ENCODE data around the gene EIF6.

The EIF6 gene

DNA sequence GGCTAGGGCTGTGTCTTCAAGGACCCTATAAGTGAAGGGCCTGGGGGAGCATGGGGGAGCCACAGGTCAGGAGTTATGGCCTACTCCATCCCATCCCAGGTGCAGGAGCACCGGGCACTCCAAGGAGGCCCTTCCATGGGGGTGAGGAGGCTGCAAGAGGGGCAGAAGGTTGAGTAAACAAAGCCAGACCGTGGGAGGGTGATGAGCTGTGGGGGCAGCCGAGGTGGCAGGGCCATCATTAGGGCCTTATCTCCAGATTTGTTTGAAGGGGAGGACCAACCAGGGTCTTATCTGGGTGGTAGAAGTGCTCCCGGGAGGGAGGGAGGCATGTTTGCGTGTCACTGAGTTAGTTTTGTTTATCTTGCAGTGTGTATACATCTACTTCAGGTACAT, 9.7 kb upstream of the EIF6 start:
- Mint-ChIP-seq H3K4me1 (peaks cover 42% of the 10 kb centered on the region), H3K36me3 (ENCODE audit: low read depth) (no peaks in the 10 kb centered on the region), H3K4me3 (no peak overlapping the region), H3K27me3 (ENCODE audit: low read depth, poor library complexity) (peaks cover 11% of the 10 kb centered on the region), H3K9me3 (no peaks in the 10 kb centered on the region), H3K27ac (no peak overlapping the region)
- no peak for DNase-seq
- TF ChIP-seq, protein P1, sequence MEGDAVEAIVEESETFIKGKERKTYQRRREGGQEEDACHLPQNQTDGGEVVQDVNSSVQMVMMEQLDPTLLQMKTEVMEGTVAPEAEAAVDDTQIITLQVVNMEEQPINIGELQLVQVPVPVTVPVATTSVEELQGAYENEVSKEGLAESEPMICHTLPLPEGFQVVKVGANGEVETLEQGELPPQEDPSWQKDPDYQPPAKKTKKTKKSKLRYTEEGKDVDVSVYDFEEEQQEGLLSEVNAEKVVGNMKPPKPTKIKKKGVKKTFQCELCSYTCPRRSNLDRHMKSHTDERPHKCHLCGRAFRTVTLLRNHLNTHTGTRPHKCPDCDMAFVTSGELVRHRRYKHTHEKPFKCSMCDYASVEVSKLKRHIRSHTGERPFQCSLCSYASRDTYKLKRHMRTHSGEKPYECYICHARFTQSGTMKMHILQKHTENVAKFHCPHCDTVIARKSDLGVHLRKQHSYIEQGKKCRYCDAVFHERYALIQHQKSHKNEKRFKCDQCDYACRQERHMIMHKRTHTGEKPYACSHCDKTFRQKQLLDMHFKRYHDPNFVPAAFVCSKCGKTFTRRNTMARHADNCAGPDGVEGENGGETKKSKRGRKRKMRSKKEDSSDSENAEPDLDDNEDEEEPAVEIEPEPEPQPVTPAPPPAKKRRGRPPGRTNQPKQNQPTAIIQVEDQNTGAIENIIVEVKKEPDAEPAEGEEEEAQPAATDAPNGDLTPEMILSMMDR (IDR thresholded peaks at IDR 0.05), result no peak

DNA sequence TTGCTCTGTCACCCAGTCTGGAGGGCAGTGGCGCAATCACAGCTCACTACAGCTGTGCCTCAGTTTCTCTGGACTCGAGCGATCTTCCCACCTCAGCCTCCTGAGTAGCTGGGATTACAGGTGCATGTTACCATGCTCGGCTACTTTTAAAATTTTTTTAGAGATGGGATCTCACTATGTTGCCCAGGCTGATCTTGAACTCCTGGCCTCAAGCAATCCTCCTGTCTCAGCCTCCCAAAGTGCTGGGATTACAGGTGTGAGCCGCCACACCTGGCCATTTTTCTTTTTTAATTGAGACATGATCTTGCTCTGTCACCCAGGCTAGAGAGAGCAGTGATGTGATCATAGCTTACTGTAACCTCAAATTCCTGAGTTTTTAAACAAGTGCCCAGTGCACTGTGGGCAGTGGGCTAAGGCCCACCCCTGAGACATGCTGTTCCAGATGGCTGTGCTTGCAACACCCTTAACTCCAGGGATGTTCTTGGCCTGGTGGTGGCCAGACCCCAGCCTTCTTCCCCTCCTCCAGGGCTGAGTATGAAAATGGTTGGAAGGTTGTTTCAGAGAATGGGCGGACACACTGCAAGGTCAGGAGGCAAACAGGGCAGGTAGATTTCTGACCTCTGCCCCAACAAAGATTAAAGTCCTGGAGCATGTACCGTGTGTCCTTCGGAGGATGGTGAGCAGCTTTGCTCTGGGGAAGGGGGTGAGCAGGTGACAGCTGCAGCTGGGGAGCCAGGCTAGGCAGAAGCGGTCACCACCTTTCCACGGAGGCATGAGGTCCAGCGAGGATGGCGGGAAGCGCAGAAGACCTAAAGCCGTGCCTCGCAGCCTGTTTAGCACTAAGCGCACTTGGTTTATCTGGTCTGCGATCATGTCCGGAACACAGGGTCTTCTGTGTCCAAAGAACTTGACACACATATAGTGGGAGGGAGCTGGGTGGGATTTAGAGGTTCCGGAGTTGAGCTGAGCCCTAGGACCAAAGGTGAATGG, 9.0 kb upstream of the EIF6 start:
- peaks cover 42% of the 10 kb centered on the region for H3K4me1 Mint-ChIP-seq
- H3K9me3 Mint-ChIP-seq, result no peaks in the 10 kb centered on the region
- DNase-seq, result no peak
- TF ChIP-seq, protein P1 (IDR thresholded peaks at IDR 0.05), result no peak
- peaks cover 9% of the 10 kb centered on the region for H3K27me3 Mint-ChIP-seq (ENCODE audit: low read depth, poor library complexity)
- no peaks in the 10 kb centered on the region for H3K36me3 Mint-ChIP-seq (ENCODE audit: low read depth)
- H3K4me3 Mint-ChIP-seq, result no peak overlapping the region
- no peak overlapping the region for H3K27ac Mint-ChIP-seq

DNA sequence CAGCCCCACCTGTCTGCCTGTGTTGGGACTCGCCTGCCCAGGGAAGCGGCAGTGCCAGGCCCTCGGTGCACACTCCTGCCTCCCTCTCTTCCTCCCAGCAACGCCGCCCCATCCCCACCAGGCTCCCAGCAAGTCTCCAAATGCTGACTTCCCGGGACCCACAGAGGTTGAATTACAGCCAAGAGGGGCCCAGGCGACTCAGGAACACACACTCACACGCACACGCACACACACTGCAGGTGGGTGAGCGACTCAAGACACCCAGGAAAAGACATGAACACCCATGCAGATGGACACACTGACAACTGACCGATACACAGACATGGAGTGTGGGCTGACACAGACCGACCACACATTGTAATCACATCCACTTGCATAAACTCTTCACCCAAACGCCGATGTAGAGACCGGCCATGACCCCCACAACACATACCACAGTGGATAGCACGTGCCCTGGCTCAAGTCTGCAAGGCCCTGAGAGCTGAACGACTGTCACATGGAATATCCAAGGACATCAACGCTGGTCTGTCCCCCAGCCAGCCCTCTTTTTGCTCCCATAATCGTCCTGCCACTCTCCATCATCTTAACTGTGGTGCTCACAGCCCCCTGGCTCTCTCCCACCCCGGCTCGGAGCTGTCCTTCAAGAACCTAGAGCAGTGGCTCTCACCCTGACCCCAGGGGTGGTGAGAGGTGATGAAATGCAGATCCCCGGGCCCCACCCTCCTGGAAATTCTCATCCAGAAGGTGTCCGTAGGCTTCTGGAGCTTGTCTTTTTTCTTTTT, 8.1 kb upstream of the EIF6 start:
- Mint-ChIP-seq H3K36me3 (ENCODE audit: low read depth) (no peaks in the 10 kb centered on the region), H3K9me3 (no peaks in the 10 kb centered on the region), H3K4me1 (peaks cover 42% of the 10 kb centered on the region), H3K27me3 (ENCODE audit: low read depth, poor library complexity) (peaks cover 8% of the 10 kb centered on the region), H3K4me3 (no peak overlapping the region), H3K27ac (peak overlapping the region; percentile 32)
- TF ChIP-seq, protein P1 (IDR thresholded peaks at IDR 0.05), result no peak
- no peak for DNase-seq

DNA sequence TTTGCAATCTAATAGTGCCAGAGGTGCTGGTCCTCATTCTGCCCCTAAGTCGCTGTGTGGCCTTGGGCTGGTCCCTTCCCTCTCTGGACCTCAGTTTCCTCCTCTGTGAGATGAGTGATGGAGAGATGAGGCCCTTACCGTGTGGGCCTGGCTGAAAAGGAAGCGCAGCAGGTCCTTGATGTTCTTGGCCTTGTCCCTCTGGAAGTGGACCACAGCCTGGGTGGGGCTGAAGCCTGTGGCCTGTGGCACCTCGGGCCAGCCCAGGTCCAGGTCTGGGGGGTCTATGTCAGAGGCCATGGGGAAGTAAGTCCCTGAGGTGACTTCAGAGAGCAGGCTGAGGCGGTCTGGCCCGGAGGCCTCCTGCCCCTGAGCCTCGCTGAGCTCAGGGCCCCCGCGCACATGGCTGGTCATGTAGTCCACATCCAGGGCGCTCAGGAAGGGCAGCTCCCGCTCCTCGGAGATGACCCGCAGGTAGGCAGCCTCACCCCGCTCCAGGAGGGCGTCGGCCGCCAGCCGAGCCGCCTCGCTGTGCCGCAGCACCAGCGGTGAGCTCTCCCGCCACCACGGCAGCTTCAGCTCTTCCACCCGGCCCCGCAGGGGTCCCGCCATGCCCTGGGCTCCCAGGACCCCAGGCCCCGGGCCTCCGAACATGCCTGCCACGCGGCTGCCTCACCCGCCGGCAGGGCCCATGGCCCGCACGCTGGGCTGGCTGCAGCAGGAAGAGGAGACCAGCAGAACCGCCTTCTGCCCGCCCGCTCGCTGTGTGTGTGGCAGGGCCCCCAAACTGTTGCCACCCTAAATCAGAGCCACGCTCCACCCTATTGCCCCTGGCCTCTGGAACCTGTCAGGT, 7.3 kb upstream of the EIF6 start, which contains the start of gene FAM83C:
Gene FAM83C, minus strand, starts transcription at position 772 of the 850 bp plus-strand sequence. Its CDS starts 121 bp downstream, at position 651.
- no peak for DNase-seq
- Mint-ChIP-seq H3K9me3 (no peaks in the 10 kb centered on the region), H3K4me1 (peaks cover 36% of the 10 kb centered on the region), H3K4me3 (no peak within 1 kb of the TSS), H3K27ac (peak within 1 kb of the TSS; percentile 32), H3K27me3 (ENCODE audit: low read depth, poor library complexity) (peaks cover 8% of the 10 kb centered on the region), H3K36me3 (ENCODE audit: low read depth) (no peaks in the 10 kb centered on the region)
- TF ChIP-seq, protein P1 (IDR thresholded peaks at IDR 0.05), result no peak

DNA sequence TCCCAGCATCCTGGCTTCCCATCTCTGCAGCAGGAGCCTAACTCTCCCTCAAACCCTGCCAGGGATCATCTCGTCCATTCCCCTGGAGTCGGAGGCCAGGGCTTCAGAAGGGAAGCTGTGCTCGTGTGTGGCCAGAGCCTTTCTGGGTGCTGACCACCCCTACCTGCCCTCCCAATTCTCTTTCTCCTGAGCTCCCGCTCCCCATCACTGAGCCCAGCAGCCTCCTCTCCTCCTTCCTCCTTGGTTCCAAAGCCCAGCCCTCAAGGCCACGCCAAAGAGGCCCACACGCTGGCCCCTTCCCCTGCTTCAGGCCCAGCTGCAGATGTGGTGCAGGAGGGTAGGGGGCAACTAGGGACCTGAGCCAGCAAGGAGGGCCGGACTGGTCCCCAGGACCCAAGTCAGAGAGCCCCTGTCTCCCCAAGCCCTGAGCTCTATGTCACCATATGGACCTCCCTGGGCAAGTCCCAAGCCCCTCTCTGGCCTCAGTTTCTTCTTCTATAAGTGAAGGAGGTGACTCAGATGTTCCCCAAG, 6.4 kb upstream of the EIF6 start:
- Mint-ChIP-seq H3K27ac (no peak overlapping the region), H3K4me3 (no peak overlapping the region), H3K9me3 (no peaks in the 10 kb centered on the region), H3K4me1 (peaks cover 33% of the 10 kb centered on the region), H3K27me3 (ENCODE audit: low read depth, poor library complexity) (peaks cover 8% of the 10 kb centered on the region), H3K36me3 (ENCODE audit: low read depth) (no peaks in the 10 kb centered on the region)
- no peak for DNase-seq
- TF ChIP-seq, protein P1 (IDR thresholded peaks at IDR 0.05), result no peak

All from nephron progenitor cell (in vitro differentiated cells).